Activated CD4-positive, alpha-beta T cell treated with anti-CD3 and anti-CD28 coated beads for 1 hour (primary cell): ENCODE data around the gene USP47.

Source experiments
- DNase-seq: peaks from one replicate; pipeline ENCODE4 v3.0.0-alpha.2; 2020

The USP47 gene

DNA sequence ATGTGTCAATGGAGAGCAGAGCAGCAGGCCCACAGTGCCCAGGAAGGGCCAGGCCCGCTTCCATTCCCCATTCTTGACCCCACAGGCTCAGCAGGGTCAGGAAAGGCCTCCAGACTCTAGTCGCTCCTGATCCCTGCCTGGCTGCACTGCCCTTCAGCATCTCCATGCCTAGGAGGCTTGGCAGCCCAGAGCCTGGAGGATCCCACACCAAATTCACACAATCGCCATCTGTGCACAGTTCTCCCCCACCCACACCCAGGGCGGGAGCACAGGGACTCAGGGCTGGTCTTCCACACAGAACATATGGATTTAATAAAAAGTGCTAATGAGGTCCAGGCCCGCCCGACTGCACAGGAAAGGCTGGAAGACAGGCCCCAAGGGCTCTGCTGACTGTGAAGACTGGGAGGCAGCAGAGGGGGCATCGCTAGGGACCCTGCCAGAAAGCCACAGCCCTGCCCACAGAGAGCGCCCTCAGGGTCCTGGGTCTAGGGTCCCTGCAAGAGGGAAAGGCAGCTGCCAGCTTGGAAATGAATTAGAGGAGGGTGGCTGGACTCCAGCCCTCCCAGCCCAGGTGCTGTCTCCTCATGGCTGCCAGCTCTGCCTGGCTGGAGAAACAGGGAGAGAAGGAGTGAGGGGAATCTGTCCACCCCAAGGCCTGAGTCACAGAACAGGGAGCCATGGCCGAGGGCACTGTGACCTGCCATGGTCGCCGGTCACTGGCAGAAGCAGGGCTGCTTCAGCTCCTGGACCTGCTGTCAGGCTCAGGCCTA lies 126.9 kb downstream of the USP47 start:
- no peak for DNase-seq

DNA sequence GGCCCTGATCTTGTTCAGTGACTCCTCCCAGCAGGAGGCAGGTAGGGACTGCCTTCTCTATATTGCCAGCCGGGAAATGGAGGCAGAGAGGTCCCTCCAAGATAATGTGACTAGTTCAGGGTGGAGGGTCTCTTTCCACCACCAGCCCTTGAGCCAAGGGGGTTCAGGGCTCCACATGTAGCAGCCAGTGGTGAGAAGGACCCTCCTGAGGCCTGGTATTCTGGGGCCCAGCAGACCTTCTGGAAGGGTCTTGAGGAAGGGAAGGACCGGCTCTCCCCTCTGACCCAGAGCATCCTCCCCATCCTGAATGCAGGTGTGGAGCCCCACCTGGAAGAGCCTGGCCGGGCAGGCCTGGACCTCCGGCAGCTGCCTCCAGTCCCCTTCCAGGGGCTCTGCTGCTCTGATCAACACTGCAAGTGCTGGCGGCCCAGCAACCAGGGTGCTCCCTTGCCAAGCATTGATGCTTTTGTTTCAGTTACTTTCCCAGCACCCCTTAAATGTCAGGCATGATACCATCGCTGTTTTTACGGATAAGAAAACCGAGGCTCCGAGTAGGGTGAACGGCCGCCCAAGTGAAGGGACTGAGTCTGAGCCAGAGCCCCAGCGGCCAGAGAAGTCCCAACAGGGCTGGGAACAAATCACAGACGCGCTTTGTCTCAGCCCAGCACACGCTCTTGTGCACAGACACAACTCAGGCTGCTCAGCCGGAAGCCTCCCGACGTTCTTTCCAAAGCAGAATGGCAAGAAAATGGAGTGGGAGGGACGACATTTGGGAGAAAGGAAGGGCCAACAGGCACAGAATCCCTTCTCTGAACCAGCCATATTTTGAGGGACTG lies 127.8 kb downstream of the USP47 start:
- no peak for DNase-seq

DNA sequence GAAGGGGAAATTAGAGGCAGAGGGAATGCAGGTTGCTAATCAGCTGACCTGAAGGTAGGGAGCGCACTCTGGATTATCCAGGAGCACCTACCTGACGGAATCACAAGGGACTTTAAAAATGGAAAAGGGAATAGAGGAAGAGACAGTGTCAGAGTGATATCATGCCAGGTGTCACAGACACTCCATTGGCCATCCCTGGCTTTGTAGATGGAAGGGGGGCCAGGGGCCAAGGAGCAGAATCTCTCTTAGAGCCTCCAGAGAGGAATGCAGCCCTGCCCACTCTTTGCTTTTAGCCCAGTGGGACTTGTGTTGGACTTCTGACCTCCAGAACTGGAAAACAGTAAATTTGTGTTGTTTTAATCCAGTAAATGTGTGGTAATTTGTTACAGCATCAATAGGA lies 128.8 kb downstream of the USP47 start:
- DNase-seq = no peak

DNA sequence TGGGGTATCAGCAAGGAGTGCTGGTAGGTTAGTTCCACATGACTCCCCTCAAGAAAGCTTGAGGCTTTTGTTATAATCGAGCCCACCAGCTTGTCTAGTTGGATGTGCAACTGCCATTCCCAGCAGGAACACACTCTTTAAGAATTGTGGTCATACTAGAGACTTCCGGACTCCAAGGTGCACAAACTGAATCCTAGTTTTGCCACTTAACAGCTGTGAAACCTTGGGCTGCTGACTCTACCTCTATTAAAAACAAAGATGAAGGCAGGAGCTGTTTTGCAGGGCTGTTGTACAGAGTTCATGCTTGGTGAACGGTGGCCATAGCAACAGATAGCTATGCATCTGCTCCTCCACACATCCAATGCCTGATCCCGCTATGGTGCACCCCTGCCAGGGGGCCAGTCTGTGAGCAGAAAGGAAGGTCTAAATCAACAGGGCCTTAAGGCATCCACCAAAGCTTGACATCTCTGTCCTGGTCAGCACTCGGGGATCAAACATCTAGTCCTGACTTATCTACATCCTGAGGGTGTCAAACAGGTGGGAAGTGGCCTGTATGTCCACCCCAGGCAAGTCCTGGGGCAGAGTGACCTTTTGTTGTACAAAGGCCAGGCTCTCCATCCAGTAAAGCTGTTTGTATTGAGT lies 130.3 kb downstream of the USP47 start:
- no peak for DNase-seq

DNA sequence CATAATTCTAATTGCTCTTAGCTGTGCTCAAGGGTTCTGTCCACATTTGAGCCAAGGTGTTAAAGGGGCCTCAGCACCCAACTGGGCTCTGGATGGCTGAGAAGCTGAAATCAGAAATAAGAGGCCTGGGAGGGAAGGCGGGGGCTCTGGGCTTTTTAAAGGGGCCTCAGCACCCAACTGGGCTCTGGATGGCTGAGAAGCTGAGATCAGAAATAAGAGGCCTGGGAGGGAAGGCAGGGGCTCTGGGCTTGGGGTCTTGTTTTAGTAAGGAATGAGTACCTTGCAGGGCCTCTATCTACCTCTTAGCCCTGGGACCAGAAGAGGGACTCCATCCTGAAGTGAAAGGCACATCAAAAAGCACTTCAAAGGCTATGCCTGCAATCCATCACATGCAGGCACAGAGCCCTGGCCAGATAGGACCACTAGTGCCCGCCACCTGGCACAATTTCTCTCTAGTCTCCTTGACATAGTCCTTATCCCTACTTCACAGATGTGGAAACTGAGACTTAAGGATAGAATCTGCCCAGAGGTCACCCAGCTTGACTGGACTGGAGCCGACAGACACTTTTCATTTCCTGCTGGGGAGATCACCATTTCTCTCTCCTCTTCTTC lies 131.1 kb downstream of the USP47 start:
- no peak for DNase-seq

DNA sequence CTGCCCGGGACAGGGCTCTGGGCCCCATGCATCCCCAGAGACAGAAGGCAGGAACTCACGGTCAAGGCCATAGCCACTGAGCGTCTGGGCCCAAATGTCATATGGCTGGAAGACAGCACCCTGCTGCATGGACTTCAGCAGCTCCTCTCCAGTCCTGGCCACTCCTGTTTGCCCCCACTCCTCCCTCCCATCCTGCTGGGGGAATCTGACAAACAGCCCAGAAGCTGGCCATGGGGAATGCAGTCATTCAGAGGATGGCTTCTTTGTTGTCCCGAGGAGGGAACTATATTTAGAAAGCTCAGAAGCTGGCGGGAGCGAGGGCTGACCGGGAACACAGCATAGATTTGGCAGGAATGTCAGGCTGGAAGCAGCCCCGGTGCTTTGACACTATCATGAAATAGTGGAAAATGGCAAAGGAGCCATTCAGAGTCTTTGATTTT lies 131.6 kb downstream of the USP47 start:
- no peak for DNase-seq

DNA sequence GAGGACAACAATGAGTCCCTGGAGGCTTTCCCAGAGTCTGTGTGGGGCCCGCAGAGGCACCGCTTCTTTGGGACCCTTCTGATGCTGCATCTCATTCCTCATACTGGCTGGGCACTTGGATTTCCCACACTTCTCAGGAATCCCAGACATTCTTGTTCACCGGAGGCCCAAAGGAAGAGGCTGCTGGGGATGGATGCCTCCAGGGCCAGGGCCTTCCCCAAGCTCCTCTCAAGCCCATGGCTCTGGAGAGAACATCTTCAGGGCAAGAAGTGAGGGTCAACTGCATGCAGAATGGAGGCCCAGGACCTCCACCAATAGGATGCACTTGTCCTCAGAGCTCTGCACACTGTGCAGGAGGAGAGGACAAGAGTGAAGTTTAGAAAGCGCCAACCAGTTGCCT lies 132.1 kb downstream of the USP47 start:
- DNase-seq = no peak

DNA sequence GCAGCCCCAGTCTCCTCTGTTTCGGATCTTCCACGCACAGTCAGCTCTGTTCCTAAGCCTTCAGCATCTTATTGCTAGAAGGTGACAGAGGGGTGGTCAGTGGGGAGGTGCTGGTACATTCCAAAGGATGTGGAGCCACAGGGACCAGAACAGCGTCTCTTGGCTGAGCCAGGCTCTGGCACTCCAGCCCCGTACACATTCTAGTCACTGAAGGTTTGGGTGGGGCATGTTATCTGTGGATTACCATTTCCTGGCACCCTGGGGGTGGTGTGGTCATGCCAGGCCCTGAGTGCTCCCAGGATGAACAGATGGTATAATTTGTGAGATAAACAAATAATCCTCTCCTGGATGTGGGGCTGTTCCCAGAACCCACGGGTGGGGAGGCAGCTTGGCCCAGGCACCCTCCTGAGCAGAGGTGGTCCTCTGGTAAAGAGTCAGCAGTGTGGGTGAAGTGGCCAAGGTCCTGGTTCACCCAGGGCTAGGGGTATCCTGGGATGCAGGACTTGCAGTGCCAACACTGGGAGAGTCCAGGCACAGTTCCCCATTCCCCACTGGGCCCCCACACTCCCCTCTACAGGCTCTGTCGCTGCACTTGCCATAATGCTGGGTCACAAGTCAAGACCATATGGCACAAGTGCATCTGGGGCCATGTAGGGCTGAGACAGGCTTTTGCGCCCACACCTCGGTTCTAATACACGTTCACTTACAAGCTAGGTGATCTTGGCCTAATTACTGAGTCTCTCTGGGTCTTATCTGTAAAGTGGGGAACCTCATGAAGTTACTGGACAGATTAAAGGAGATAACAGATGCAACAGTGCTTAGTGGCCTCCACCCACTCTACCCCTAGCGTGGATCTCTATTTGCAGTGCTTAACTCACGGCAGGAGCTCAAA lies 133.7 kb downstream of the USP47 start:
- no peak for DNase-seq

DNA sequence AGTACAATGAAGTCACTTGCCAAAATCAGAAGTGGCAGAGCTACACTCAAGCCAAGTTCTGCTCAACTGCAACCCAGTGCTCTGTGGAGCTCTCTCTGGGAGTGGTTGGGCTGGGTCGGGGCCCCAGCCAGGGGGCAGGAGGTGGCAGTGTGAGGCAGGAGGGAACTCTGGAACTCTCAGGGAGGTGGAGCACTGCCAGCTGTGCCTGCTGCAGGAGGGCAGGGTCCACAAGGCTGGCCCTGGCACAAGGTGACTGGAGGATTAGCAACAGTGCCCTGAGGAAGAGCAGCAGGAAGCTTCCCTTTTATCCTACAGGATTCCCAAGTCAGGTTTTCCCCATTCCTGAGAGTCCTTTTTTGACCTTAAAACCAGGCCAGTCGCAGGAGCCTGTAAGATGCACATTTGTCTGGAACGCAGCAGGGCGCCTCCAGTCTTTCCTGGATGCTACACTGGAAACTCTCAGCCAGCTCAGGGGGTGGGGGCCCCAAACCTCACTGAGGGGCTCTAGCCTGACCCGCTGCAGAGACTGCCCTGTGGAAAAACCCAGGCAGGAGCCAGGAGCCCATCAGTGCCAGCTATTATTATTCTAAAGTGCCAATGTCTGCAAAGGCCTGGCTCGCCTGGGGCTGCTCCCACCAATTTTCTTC lies 134.8 kb downstream of the USP47 start:
- no peak for DNase-seq

DNA sequence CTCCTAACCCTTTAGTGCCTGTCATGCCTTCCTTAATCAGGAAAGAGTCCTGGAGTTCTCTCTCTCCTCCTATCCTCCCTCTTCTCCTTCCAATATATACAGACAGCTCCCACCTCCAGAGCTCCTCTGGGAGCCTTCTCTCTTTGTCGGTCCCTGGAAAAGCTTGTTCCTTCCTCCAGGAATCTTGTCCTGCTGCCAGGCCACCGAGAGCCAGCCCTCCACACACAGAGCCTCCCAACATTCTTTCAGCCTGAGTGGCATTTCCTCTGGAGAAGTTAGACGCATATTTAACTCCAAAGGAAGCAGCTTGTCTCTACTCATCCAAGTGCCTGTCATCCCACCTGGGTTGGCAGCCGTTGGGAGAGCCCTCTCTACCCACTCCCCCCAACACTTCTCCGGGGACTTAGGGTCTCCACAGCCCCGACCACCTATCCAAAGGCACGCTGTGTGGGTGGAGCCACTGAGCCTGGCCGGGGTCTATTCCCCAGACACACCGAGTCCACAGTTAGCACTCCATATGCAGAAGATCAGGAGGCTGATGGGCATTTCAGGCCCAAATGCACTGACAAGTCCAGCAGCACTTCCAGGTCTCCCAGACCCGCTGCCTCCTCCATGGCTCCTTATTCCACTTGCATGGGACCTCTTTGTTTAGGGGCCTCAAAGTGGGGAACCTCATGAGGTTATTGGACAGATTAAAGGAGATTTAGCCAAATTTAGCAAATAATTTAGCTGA lies 135.6 kb downstream of the USP47 start:
- DNase-seq = no peak

DNA sequence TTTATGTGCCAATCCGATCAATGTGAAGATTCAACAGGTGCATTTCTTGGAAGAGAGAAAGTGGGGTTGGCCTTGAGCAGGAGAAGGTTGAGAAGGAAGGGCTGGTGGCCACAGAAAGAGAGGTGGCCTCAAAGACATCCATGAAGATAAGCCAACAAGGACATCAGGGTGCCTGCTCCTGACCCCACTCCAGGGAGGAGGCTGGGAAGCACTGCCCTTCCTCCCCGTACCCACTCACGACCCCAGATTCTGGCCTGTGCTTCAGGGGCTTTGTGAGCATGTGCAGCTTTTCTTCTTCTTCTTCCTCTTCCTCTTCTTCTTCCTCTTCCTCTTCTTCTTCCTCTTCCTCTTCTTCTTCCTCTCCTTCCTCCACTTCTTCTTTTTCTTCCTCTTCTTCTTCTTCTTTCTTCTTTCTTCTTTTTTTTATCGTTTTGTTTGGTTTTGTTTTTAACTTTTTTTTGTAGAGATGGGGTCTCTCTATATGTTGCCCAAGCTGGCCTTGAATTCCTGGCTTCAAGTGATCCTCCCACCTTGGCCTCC lies 136.4 kb downstream of the USP47 start:
- no peak for DNase-seq

DNA sequence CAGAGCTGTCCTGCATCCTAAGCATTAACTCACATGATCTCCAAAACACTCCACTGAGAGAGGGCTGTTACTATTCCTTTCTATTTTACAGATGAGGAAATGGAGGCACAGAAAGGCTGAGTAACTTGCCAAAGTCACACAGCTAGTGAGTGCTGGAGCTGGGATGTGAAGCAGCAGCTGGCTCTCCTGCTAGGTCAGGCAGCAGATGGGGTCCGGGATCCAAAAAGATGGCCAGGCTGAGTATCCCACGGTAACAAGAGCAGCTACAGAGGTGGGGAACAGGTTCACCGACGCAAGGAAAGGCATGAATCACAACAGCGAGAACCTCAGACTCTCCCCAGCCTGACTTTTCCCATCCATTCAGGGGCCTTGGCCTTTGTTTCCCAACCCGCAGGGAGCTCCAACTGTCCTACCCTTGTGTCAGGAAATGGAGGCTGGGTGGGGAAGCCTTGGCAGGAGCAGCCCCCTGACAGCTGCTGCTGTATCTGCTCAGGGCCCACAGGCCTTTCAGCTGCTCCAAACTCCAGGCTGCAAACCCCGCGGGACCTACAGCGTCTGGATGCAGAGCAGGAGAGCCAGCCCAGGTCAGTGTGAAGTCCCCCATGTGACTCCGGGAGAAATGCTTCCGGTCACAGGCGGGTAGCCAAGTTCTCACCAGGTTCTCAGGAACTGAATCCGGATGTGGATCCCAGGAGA lies 137.2 kb downstream of the USP47 start:
- DNase-seq = no peak

DNA sequence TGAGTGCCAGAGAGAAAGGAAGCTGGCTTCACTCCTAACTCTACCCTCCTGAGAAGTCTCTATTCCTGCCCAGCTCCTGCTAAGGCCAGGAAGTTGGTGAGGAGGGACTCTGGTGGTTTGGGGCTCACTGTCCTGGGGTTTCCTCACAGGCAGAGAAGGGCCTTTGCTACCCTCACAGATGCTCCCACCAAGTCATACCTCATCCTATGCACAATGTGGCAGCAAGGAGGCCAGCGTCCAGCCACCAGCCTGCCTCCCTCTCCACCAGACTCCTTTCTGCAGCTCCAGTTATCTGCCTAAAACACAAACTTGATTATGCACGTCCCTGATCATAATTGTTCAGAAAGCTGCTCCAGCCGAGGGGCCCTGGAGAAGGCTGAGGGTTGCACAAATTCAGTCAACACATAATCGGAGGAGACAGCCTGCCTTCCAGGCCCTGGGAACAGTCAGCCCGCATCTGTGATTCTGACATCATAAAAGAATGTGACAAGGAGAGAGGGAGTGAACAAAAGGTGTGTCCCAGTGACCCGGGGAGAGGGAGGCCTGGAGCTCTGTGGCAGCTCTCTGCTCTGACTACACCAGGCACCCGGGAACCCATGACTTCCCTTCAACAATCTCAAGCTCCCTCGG lies 137.8 kb downstream of the USP47 start:
- DNase-seq = no peak

DNA sequence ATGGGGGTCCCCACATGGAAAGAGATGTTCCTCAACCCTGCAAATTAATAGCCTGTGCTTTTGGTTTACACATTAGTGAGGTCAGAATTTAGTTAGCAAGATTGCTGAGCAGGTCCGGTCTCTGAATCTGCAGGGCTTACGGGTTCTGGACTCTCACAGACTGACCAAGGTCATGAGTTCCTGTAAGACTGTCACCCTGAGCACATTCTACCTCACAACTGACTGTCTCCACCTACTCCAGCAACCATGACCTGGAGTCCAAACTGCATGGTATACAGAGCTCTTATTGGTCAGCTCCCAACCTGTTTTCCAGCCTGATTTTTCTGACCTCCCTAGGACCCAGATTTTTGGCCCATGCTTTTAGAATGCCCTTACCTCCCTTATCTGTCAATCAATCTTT lies 138.4 kb downstream of the USP47 start:
- no peak for DNase-seq

DNA sequence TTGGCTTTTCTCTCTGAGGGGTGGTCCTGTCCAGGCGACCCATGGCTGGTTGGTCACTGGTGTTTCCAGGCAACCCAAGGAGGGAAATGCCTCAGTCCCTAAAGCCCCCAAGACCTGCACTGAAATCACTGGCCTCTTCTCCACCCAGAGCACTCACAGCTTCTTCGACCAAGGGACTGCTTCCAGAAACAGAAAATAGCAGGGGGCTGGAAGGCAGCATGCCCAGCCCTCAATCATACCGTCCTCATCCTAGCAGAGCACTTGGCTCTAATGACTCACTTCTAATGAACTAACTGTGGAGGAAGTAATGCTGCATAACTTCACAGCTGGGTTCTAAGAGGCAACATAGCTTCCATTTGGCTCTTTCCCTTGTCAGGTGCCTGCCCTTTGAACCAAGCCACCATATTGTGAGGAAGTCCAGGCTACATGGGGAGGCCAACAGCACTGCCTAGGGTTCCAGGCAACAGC lies 139.1 kb downstream of the USP47 start:
- DNase-seq = no peak

DNA sequence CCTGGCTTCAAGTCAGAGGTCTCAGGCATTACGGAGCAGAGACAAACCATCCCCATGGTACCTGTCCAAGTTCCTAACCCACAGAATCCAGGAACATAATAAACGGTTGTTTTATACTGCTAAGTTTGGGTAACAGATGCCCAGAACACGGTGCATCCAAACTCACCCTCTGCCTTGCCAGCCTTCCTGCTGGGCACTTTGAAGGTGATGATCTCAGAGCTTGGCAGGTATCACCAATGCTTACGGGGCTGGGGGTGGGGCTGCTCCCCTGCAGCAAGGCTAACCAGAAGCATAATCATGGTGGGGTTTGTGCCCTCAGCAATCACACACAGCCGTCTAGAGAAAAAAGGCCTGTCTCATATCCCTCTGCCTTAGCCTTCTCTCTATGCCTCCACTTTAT lies 139.6 kb downstream of the USP47 start:
- DNase-seq = no peak

DNA sequence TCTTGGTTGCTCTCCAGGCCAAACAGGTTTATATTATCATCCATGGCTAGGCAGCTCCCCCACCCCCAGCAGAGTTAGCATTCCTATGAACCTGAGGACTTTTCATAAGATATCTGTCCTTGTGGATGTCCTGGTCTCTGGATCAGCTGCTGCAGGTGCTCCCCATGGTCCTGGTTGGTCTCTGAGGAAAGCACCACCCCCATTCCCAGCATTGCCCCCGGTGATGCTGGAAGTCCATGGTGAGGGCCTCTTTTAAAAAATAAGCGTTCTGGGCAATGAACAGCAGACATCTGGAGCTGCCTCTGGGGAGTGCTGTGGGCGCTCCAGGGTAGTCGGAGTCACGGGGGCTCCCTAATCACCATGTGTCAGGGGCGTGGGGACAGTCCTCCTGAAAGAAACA lies 140.1 kb downstream of the USP47 start:
- DNase-seq = no peak

DNA sequence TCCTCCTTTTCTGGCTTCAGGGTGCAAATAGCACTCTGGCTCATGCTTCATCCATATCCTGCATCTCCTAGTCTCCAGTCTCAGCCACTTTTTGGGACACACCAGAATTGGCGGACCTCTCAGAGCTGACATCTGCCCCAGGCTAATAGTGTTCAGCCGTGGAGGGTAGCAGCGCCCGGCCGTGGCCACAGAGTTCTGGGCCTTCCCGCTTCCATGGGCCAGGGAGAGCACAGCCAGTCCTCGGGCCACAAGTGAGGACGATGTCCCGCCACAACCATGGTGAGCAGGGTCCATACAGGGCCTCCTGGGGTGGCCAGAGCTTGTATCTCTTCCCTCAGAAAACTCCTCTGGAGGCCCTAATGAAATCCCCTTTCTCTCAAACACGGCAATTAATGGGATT lies 140.7 kb downstream of the USP47 start:
- DNase-seq = no peak

DNA sequence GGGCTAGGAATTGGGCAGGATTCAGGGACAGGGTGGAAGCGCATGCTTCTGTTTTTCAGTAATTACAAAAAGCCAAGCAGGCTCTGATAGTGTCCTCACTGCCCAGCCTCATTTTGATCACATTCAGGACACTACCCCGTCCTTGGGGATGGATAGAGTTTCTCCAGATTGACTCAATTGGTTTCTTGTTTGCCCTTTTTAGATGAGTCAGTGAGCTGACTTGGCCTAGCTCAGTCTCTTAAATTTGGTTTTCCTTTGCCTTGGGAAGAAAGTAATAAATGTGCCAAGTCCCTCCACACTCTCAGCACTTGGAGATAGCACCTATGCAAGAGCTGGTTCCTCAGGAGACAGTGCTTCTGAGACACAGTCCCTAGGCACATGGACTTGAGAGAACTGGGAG lies 141.2 kb downstream of the USP47 start:
- DNase-seq = no peak

DNA sequence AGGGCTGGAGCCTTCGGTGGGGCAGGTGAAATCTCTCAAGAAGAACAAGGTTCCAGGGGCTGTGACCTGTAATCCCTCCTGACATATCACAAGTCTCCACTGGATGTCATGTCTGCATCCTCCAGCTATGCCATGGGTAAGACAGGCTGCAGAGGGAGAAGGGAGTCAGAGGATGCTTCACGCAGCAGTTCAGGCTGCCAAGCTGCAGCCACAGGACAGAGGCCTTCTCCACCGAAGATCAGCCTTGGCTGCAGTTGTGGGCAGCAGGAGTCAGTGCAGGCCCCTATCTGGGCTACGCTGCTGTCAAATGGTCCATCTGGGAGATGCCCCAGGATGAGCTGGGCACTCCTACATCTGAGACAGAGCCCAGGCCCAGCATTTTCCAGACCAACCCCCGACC lies 141.7 kb downstream of the USP47 start:
- no peak for DNase-seq
